Stimulated activated CD8-positive, alpha-beta memory T cell treated with anti-CD3 and anti-CD28 coated beads, Interleukin-15, amount 100 ng/mL, for 48 hours (primary cell): Measurements from ENCODE around the gene PRIM2.
"Not testable (repeated sequence)": the region's sequence is repeated elsewhere in the genome, so short reads cannot be mapped to it uniquely, and the experiment has no call there.

ENCODE experiments used
- DNase-seq, 2 donors: peaks; one replicate each; pipeline ENCODE4 v3.0.0-alpha.2; 2020; ENCODE audit warnings: low read depth in 2 of 2

Gene PRIM2

GRCh38 chr6:57445379-57445778 is 127.9 kb downstream of the PRIM2 start:
- not testable (repeated sequence) for DNase-seq

DNA sequence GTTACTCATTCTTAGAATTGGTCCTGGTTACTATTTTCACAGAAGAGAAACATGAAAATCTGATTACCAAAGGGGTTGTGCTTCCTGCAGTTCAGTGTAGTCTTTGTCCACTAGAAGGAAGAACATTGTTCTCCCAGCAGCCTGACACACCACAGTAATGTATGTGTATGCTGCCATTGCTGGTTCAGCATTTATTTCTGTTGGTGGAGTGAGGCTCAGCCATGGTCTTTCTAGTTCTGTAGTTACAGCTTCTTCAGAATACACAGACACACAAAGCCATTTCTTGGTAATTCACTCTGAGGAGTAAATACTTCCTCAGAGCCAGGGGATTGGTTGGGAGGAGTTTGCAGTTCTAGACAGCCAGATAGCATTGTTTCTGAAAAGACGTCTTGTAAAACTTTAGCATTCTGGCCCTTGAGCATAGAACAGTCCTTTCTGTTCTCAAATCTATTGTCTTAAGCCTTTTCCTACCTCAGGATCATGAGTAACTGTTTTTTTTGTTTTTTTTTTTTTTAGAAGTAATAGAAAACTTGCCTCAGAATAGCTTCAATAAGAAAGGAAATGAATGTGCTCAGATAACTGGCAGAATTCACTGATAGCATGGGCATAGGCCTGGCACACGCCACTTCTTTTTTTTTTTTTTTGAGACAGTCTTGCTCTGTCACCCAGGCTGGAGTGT is 128.5 kb downstream of the PRIM2 start:
- not testable (repeated sequence) for DNase-seq

DNA sequence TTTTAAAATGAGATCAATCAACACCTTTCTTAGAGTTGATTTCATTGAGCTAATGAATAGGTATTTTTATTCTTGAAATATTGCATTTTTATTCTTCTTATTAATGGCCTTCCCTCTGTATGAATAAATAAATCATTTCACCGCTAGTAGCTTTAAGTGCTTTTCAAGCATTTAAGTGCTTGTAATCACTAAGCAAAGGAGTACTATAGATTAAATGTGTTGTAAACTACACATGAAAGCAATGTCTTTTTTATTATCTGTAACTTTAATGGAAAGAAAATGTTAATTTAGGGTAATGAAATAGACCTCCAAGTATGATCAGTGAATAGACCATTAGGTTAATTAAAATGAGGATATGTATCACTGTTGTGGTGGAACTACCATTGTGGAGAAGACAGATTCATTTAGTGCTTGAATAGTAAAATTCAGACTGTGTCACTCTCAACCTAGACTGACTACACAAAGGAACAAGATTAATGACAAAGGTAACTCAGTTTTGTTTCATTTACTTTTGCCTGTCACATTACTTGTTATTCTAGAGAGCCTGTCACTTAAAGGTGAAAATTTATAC is 132.2 kb downstream of the PRIM2 start:
- DNase-seq: not testable (repeated sequence)

DNA sequence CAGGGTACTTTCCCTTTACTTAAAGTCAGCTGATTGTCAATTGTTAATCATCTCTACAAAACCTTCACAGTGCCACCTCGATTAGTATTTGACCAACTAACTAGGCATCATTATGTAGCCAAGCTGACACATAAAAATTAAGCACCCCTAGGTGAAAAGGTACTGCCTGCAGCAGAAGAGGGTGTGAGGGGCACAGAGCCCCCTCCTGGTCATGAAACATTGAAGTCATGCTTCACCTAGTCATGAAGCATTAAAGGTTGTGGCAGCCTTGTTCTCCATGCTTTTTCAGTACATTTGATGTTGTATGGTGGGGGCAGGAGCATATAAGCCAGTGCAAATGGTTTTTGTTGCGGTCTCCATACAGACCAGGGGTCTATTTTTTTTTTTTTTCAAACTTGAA is 142.4 kb downstream of the PRIM2 start:
- not testable (repeated sequence) for DNase-seq

DNA sequence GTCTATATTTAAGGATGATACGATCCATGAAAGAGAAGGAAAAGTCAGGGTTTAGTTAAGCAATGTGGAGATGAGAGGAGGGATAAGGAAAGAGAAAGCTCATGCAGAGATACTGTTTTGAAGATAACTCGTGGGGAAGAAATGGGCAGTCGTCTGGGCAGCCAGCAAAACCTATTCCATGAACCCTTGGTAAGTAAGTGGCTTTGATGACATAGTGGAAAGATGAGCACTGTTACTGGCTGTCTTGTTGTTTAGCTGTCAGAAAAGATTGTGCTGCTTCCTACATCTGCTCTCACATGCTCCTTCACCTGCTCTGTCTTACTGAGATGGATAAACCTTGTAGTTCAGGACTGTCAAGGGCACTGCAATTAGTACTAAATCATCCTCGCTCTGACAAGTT is 143.6 kb downstream of the PRIM2 start:
- not testable (repeated sequence) for DNase-seq

- DNase-seq: not testable (repeated sequence)
Observed at GRCh38 chr6:57463809-57464208, 146.4 kb downstream of the PRIM2 start.

GRCh38 chr6:57465968-57466367 is 148.5 kb downstream of the PRIM2 start:
- DNase-seq: not testable (repeated sequence)

- DNase-seq: no peak
Observed at GRCh38 chr6:57469072-57469471, 151.6 kb downstream of the PRIM2 start.

- DNase-seq: not testable (repeated sequence)
Observed at GRCh38 chr6:57470148-57470547, 152.7 kb downstream of the PRIM2 start.

- not testable (repeated sequence) for DNase-seq
Observed at GRCh38 chr6:57471314-57471864, 154.0 kb downstream of the PRIM2 start.

GRCh38 chr6:57472861-57473362 is 155.5 kb downstream of the PRIM2 start:
- not testable (repeated sequence) for DNase-seq

DNA sequence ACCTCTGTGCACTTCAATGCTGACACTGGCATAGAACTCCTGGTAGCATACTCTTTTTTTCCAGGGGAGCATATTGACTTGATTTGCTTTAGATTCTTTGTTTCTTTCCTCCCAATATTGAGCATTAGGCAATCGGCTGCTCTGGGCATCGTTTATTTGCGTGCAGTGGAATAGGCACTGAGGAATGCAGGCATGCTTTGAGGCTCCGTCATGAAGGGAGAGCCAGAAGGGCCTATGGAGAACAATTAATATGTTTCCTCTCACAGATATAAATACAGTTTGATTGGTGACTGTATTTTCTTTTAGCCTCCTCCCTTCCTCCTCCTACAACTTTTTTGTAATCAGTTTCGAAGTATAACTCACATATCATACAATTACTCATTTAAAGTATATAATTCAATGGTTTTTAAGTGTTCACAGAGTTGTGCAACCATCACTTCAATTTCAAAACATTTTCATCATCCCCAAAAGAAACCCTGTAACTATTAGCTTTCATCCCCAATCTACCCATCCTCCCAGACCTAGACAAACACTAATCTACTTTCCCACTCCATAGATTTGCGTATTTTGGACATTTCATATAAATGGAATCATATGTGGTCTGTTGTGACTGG is 157.5 kb downstream of the PRIM2 start:
- not testable (repeated sequence) for DNase-seq

- DNase-seq: not testable (repeated sequence)
Observed at GRCh38 chr6:57475656-57476055, 158.2 kb downstream of the PRIM2 start.

DNA sequence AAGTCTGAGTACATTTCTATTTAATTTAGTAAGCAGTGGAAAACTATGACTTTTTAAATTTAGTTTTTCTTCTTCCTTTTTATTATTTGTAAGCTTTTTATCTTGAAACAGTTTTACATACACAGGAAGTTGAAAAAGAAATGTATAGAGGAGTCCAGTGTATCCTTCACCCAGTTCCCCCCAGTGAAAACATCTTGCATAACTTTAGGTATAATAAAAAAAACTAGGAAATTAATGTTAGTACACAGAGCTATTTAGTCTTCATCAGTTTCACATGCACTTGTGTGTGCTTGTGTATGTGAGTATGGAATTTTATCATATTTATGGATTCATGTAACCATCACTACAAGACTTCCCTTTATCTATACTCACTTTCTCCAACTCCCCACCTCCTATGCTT is 162.8 kb downstream of the PRIM2 start:
- DNase-seq: not testable (repeated sequence)

GRCh38 chr6:57481121-57481520 is 163.7 kb downstream of the PRIM2 start:
- DNase-seq: not testable (repeated sequence)

- not testable (repeated sequence) for DNase-seq
Observed at GRCh38 chr6:57482471-57482870, 165.0 kb downstream of the PRIM2 start.

GRCh38 chr6:57486494-57487081 is 169.2 kb downstream of the PRIM2 start:
- DNase-seq: not testable (repeated sequence)

DNA sequence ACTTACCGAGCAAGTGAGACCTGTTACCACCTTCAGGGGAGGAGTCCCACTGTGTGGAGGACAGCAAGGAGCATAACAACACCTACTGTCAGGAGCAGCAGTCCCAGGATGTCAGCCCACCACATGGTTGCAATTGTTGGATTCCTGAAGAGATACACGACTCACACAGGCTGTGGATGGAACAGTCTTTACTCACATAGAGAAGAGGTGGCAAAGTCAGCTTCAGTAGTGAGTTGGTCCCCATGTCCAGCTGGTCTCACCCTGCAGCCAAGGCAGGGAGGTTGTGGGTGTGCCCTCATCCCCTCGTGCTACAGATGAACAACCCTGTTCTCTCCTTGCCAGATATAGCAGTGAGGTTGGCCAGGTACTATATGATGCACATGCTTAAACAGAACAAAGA is 171.1 kb downstream of the PRIM2 start:
- DNase-seq: not testable (repeated sequence)

GRCh38 chr6:57489887-57490286 is 172.5 kb downstream of the PRIM2 start:
- not testable (repeated sequence) for DNase-seq

DNA sequence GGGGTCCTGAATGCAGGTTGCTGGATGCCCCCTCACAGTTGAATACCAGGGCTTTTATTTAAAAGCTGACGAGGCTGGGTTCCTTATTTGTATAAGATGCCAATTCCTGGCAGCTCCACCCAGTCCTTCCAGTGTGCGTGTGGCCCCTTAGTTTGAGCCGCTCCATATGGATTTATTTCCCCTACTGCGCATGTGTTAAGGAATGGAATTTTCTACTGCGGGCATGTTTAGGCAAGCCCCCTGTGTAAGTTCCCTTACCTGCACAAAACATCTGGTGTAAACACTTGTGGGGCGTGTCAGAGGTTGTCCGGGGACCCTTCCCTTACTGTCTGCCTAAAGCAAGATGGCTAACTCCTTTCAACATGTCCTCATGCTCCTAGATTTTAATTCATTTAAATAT is 174.4 kb downstream of the PRIM2 start:
- not testable (repeated sequence) for DNase-seq

DNA sequence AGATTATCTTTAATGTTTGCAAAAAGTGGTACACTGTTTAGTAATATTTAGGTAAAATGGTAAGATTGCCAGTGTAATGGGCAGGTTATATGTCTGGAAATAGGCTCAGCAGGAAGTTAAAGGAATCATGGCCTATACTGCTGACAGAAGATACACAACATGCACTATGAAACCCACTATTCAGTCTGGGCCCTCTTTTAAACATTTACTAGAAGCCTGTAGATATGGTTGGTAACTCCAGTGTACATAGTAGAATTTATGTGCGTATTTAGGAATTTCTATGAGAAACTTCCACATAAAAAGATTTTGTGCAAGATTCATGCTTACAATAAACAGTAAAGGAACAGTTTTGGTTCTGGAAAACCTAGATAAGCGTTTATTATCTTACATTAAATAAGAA is 178.8 kb downstream of the PRIM2 start:
- DNase-seq: not testable (repeated sequence)
